Chondrocyte (in vitro differentiated cells): ENCODE results near the gene ATOSA. TPM values are rescaled to one million over a fixed set of nuclear protein-coding genes. Genes with fewer than 3 reads are reported as not detected.
A peak's percentile ranks its signal among the peaks of the same experiment; 100 is the strongest.

ENCODE experiments used
- DNase-seq: peaks from one replicate; pipeline ENCODE4 v3.0.0; 2021; ENCODE audit warnings: mixed read lengths, low spot score
- H3K27ac Mint-ChIP-seq: one replicate; pipeline ENCODE4 v1.8.0; 2021; ENCODE audit warnings: mild to moderate bottlenecking, moderate library complexity, mixed read lengths; ENCODE audit not compliant: unreplicated experiment
- H3K27me3 Mint-ChIP-seq: 2 replicates; pipeline ENCODE4 v1.8.0; 2021; ENCODE audit warnings: low read depth, mixed read lengths
- H3K36me3 Mint-ChIP-seq: 2 replicates; pipeline ENCODE4 v1.8.0; 2021; ENCODE audit warnings: low read depth, mixed read lengths
- H3K4me1 Mint-ChIP-seq: 2 replicates; pipeline ENCODE4 v1.8.0; 2021; ENCODE audit warnings: low read depth, mild to moderate bottlenecking, mixed read lengths
- H3K4me3 Mint-ChIP-seq: one replicate; pipeline ENCODE4 v1.8.0; 2021; ENCODE audit warnings: mild to moderate bottlenecking, moderate library complexity, mixed read lengths; ENCODE audit not compliant: unreplicated experiment
- H3K9me3 Mint-ChIP-seq: 2 replicates; pipeline ENCODE4 v1.8.0; 2021; ENCODE audit warnings: low read depth, mixed read lengths
- total RNA-seq: library from RNA; stranded (reverse); gene quantifications from 3 replicates; pipeline ENCODE4 v1.2.1, GENCODE V29; 2021
- TF ChIP-seq, protein P1 (sequence below): fragments of 200-600 bp; sonication (generic); IDR thresholded peaks from 2 replicates; pipeline ENCODE4 v1.5.0; 2021; ENCODE audit warnings: antibody characterized with exemption, mild to moderate bottlenecking, moderate library complexity

ATOSA gene
- total RNA-seq, 1 donor from 2014 or later, result 21.9 TPM

DNA sequence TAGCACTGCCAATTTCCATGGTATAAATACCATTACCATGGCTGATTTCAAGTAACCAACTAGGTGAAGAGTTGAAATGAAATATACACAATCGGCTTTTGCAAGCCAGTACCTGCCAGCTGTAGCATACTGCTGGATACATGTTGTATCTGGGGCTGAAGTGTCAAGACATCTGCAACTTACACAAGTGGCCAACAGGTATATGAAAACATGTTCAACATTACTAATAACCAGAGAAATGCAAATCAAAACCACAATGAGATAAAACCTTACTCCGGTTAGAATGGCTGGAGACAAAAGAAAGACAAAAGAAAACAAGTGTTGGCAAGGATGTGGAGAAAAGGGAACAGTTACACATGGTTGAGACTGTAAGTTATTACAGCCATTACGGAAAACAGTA is 11.6 kb downstream of the ATOSA start:
- Mint-ChIP-seq H3K4me3 (no peak overlapping the region), H3K4me1 (peaks cover 15% of the 10 kb centered on the region), H3K27me3 (no peaks in the 10 kb centered on the region), H3K9me3 (no peaks in the 10 kb centered on the region), H3K27ac (peak overlapping the region; percentile 73), H3K36me3 (peaks cover 33% of the 10 kb centered on the region)
- TF ChIP-seq, protein P1, sequence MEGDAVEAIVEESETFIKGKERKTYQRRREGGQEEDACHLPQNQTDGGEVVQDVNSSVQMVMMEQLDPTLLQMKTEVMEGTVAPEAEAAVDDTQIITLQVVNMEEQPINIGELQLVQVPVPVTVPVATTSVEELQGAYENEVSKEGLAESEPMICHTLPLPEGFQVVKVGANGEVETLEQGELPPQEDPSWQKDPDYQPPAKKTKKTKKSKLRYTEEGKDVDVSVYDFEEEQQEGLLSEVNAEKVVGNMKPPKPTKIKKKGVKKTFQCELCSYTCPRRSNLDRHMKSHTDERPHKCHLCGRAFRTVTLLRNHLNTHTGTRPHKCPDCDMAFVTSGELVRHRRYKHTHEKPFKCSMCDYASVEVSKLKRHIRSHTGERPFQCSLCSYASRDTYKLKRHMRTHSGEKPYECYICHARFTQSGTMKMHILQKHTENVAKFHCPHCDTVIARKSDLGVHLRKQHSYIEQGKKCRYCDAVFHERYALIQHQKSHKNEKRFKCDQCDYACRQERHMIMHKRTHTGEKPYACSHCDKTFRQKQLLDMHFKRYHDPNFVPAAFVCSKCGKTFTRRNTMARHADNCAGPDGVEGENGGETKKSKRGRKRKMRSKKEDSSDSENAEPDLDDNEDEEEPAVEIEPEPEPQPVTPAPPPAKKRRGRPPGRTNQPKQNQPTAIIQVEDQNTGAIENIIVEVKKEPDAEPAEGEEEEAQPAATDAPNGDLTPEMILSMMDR, result no peak
- DNase-seq, result no peak

DNA sequence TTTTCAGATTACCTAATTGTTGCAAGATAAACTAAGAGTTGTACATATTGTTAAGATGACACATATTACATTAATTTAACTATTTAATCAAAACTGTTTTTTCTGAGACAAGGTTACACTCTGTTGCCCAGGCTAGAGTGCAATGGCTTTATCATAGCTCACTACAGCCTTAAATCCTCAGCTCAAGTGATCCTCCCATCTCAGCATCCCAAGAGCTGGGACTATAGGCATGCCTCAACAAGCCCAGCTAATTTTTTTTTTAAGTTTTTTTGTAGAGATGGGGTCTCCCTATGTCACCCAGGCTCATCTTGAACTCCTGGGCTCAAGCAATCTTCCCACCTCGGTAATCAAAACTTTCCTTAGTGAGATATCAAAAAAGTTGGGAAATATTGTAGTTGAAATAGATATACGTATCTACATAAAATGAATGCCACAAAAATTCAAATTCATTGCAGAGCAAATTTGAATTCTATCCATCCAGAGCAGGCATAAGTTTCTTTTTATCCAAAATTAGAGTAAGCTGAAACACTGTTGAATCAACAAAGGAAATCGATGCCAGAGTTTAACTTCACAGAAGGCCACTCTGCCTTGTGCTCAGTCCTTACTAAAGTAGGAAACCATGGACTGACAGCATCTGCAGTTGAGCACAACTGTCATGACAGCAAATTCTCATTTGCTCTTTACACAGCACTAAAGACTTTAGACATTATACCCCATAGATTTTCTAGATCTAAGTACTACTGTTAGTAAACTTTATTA is 15.5 kb downstream of the ATOSA start:
- H3K36me3 Mint-ChIP-seq, result peaks cover 27% of the 10 kb centered on the region

DNA sequence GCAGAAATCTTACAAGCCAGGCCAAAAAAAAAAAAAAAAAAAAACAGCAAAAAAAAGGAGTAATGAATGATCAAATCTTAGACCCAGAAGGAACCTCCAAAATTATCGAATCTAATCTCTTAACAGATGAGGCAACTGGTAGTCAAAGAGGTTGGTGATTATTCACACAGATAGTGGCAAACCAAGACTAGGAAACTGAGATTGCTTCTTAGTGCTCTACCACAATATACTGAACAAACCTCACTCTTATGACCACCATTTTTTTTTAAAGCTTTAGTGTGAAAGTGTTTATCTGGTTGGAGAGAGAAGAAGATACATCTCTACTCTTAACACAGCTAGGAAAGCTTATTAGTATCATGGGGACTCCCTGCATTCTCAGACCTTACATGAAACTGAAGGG is 17.3 kb downstream of the ATOSA start:
- no peak for DNase-seq
- TF ChIP-seq, protein P1, result no peak
- H3K9me3 Mint-ChIP-seq, result no peaks in the 10 kb centered on the region
- H3K27ac Mint-ChIP-seq, result no peak overlapping the region
- H3K4me3 Mint-ChIP-seq, result no peak overlapping the region
- H3K36me3 Mint-ChIP-seq, result peaks cover 23% of the 10 kb centered on the region
- H3K4me1 Mint-ChIP-seq, result peaks cover 20% of the 10 kb centered on the region
- H3K27me3 Mint-ChIP-seq, result no peaks in the 10 kb centered on the region

More for the DNA sequence above, 15.5 kb downstream of the ATOSA start:
- no peaks in the 10 kb centered on the region for H3K27me3 Mint-ChIP-seq
- H3K4me1 Mint-ChIP-seq, result peaks cover 15% of the 10 kb centered on the region
- no peak overlapping the region for H3K4me3 Mint-ChIP-seq
- TF ChIP-seq, protein P1, result no peak
- no peak overlapping the region for H3K27ac Mint-ChIP-seq
- H3K9me3 Mint-ChIP-seq, result no peaks in the 10 kb centered on the region
- DNase-seq, result no peak

DNA sequence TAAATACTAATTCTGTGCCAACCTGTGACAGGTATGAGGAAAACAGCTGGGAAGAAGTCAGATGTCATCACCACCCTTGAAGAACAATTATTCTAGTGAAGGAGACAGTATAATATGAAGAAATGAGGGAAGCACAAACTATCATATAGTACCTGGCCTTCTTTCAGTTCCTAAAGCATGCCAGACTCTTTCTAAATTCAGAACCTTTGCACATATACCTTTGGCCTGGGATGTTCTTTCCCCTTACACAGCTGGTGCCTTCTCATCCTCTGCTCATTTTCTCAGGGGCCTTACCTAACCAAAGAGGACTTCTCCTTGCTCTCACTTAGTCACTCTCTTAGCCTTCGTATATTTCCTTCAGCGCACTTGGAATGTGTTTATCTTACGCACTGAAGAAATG is 19.0 kb downstream of the ATOSA start:
- Mint-ChIP-seq H3K4me1 (peaks cover 21% of the 10 kb centered on the region), H3K27ac (no peak overlapping the region), H3K9me3 (no peaks in the 10 kb centered on the region), H3K4me3 (no peak overlapping the region), H3K36me3 (peaks cover 13% of the 10 kb centered on the region), H3K27me3 (no peaks in the 10 kb centered on the region)
- TF ChIP-seq, protein P1, result no peak
- DNase-seq, result no peak

DNA sequence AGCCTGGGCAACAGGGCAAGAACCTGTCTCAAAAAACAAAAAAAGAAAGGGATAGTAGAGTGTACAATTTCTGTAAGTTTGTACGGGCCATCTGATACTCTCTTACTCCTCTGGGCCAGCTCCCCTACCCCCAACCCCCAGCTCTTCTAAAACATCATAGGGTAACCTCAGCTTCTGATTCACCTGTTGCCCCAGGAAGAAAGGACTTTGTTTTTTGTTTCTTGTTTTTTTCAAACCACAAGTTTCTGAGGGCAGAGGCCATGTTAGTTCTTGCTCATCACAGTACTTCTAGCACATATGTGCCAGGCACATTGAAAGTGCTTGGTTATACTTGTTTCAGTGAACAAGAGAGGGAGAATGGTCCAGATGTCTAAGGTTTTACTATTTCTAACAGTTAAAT is 20.2 kb downstream of the ATOSA start:
- H3K4me1 Mint-ChIP-seq, result peaks cover 30% of the 10 kb centered on the region
- TF ChIP-seq, protein P1, result no peak
- H3K27ac Mint-ChIP-seq, result no peak overlapping the region
- H3K27me3 Mint-ChIP-seq, result no peaks in the 10 kb centered on the region
- no peak overlapping the region for H3K4me3 Mint-ChIP-seq
- H3K9me3 Mint-ChIP-seq, result no peaks in the 10 kb centered on the region
- peaks cover 12% of the 10 kb centered on the region for H3K36me3 Mint-ChIP-seq
- no peak for DNase-seq
